Occipital lobe (tissue), 2 donors: ENCODE data around the gene TWF2. TPM values are rescaled to one million over a fixed set of nuclear protein-coding genes. Genes with fewer than 3 reads are reported as not detected.
A peak's percentile ranks its signal among the peaks of the same experiment; 100 is the strongest.

Source experiments
- DNase-seq: peaks from one replicate; lab custom pipeline; 2025; lab: John Stamatoyannopoulos, UW
- total RNA-seq: library from RNA; depleted of rRNA; stranded (reverse); fragments of >200 nt; gene quantifications from one replicate; pipeline ENCODE4 v1.2.3, GENCODE V29; 2014

TWF2 gene
- total RNA-seq, 1 donor from 2014 or later, result 24.8 TPM

GRCh38 chr3:52237657-52238172 is 1.2 kb downstream of the TWF2 start:
- DNase-seq, result peak; percentile 53

GRCh38 chr3:52237006-52237656 is 1.8 kb downstream of the TWF2 start:
- DNase-seq, result no peak

DNA sequence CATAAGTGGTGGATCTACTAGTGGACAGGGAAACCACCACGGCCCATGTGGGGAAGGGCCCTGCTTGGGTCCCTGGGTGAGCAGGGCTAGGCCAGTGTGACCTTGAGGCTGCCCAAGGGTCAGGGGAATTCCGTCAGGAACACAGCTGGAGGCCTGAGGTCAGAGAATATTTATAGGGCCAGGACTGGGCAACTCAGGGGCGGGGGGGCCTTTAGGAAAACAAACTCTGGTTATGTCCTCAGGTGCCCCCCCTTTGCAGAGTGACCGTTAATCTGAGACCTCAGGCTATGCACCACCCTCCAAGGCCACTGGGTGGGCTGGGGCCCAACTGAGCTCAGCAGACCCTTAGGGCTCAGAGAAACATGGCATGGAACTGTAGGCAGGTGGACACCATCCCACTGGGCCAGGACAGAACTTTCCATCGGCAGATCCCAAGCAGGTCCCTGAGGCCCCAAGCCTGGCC is 2.5 kb downstream of the TWF2 start:
- no peak for DNase-seq

DNA sequence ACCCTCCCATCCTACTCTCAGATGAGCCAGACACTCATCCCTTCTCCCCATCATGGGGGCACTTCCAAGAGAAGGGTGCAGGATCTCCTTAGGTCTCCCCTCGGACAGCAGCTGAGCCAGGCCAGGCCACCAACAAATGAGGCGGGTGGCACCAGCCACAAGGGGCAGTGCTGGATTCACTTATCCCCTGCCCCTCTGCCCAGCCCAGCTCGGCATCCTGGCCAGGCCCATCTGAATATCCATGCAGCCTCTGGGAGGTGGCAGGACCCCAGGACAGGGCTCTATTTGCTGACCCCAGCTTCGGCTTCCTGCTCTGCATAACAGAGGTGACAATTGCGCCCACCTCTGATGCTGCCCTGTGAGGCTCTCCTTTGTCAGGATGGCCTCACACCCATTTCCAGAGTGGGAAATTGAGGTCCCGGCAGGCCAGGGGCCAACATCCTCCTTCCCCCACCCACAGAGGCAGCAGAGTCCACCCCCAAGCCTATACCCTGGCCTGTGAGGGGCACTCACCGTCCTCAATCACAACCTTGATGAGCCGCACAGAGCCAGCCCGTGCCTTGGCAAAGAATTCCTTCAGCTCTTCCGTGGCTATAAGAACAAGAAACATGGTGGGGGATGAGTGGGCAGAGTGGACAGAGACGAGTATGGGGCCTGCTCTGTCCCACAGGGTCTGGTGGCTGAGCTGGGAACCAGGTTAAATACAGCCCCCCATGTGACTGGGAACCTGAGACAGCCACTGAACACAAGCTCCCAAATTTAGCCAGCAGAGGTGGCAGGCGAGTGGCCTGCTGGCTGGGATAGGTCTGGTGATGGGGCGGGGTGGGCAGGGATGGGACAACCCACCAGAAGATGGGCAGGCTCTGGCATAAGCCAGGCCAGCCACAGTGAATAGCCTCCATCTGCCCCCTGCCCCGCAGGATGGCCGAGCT is 4.2 kb downstream of the TWF2 start:
- DNase-seq, result no peak

GRCh38 chr3:52233968-52234367 is 5.0 kb downstream of the TWF2 start:
- DNase-seq, result no peak

DNA sequence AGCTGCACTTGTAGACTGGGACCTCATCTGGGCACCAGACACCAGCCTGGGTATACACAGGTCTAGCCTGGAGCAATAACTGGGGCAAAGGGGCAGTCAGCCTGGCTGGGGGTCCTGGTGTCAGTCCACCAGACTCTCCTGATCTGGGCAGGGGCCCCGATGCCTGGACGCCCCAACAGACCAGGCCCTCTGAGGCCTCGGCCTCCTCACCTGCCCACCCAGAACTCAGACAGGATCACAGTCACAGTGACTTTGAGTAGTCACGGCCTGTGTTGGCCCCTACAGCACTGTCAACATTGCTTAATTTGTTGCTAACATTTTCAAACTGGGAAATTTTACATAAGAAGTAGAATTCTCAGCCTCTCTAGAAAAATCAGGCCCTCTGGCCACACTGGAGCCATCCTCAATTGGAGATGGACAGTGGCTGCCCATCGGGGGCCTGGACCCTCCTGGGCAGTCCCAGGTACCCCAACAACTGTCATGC is 5.8 kb downstream of the TWF2 start:
- no peak for DNase-seq

DNA sequence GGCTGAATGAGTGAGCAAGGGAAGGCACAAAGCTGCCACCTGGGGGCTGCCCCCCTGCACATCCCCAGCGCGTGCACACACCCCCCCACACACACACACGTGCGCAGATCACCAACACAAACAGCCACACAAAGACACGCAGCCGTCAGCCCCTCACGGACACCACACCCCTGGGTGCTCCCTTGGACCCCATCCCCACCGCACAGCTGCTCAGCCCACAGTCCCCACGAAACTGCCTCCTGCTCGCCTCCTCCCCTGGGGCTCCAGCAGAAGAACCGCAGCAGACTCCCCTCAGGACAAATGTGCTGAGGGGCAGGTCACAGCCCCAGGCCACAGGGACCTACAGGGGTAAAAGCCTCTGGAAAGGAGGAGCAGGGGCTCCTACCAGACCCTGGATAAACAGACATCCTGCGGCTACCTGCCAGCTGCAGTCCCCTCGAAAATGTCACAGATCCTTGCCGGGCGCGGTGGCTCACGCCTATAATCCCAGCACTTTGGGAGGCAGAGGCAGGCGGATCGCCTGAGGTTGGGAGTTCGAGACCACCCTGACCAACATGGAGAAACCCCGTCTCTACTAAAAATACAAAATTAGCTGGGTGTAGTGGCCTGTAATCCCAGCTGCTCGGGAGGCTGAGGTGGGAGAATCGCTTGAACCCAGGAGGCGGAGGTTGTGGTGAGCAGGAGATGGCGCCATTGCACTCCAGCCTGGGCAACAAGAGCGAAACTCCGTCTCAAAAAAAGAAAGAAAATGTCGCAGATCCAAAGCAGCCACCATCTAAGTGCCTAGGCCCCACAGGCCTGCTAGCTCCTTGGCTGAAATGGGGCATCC is 6.5 kb downstream of the TWF2 start:
- no peak for DNase-seq

- DNase-seq, result no peak
These were observed 7.3 kb downstream of the TWF2 start for GRCh38 chr3:52231502-52232278.

- no peak for DNase-seq
These were observed 8.0 kb downstream of the TWF2 start for GRCh38 chr3:52230889-52231499.

GRCh38 chr3:52230461-52230860 is 8.5 kb downstream of the TWF2 start:
- no peak for DNase-seq

DNA sequence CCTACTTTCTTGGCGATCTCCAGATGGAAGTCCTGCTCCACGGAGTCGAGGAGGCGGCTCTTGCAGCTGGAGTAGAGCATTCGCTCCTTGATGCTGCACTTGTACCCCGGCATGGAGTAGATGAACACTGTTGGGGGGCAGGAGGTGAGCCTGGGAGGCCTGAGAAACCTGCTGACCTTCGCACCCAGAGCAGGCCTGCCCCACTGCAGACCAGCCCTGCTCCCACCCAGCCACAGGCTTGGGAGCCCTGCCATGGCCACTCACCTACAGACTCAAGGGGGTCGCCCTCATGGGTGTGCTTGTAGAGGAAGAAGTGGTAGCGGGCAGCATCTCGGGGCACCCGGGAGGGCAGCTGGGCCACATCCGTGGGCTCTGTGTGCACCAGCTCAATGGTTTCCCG is 9.3 kb downstream of the TWF2 start:
- no peak for DNase-seq

DNA sequence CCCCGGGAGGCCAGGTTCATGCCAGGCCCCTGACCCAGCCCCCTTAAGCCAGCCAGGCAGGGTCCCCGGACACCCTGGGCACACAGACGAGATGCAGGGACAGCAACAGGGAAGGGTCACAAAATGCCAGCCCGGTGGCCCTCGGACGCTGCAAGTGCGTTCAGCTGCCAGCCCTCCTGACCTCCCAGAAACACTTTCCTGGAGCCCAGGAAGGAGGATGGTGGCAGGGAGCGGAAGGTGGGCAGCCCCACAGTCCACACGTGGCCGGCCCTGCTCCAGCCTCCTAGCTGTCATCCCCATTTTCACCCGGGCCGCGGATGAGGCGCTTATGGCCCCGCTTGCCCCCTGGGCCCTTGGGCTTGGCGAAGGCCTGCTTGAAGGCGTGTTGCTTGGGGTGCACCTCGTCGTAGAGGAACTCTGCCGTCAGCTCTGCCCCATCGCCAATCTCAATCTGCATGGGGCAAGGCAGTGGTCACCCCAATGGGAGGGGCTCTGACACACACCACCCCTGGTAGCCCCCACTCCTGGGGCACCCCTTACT is 10.1 kb downstream of the TWF2 start:
- no peak for DNase-seq

GRCh38 chr3:52228266-52228665 is 10.7 kb downstream of the TWF2 start:
- no peak for DNase-seq

DNA sequence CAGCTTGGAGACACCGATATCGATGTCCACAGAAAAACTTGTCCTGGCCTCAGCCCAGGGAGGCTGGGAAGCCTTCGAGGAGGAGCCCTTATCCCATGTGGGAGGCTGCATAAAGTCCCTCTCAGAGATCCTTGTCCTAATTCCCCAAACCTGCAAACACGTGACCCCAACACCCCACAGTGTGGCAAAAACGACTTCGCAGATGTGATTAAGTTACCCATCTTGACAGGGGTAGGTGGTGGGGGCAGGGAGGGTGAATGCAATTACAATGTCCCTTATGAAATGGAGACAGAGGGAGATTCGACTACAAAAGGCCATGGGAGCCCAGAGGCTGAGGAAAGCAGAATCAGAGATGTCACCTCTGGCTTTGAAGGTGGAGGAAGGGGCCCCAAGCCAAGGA is 11.2 kb downstream of the TWF2 start:
- no peak for DNase-seq

- DNase-seq, result no peak
These were observed 11.8 kb downstream of the TWF2 start for GRCh38 chr3:52227117-52227516.

DNA sequence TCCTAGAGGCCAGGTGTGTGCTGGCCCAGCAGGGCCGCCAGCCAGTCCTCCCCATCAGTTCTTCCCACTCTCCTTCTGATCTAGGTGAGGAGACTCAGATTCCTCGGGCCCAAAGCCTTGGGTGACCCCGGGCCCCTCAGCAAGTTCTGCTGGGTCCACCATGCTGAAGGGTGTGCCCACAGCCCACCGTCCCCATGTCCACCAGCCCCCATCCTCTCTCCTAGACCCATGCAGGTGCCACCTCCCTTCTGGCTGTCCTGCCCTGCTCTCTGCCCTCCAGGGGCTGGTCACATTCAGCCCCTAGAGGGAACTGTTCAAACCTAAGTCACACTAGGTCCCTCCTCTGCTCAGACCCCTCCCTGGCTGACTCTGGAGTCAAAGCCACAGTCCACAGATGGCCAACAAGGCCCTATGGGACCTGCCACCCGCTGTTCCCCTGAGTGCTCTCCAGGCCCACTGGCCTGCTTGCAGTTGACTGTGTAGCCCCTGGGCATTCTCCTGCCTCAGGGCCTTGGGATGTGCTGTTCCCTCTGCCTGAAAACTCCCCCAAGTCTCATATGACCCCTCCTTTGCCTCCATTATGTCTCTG is 12.6 kb downstream of the TWF2 start:
- no peak for DNase-seq

GRCh38 chr3:52225452-52226228 is 13.3 kb downstream of the TWF2 start, which contains the start of gene TLR9:
Gene TLR9 (minus strand): TSS chr3:52225645. CDS start chr3:52225529, 116 bp downstream.
- no peak for DNase-seq
